IPS-20b (cell line): ENCODE measurements around the gene NEK1.

Experiments
- H3K27ac ChIP-seq: one replicate; pipeline ENCODE4 v1.5.1; 2013; ENCODE audit warnings: low read length
- H3K27me3 ChIP-seq: 2 replicates; pipeline ENCODE4 v1.6.1; 2013; ENCODE audit warnings: mild to moderate bottlenecking, low read length, inconsistent platforms; ENCODE audit not compliant: insufficient read depth
- H3K36me3 ChIP-seq: 2 replicates; pipeline ENCODE4 v1.6.1; 2013; ENCODE audit warnings: low read depth, mild to moderate bottlenecking, inconsistent platforms, low read length, moderate library complexity; ENCODE audit not compliant: insufficient read depth
- H3K4me1 ChIP-seq: 2 replicates; pipeline ENCODE4 v1.6.1; 2013; ENCODE audit warnings: mild to moderate bottlenecking, control low read depth, inconsistent platforms, low read length, moderate library complexity; ENCODE audit not compliant: insufficient read depth
- H3K4me3 ChIP-seq: 2 replicates; pipeline ENCODE4 v1.5.1; 2013; ENCODE audit warnings: mild to moderate bottlenecking, low read length, inconsistent platforms
- H3K9ac ChIP-seq: 2 replicates; pipeline ENCODE4 v1.6.1; 2013; ENCODE audit warnings: low read depth, mild to moderate bottlenecking, inconsistent platforms, low read length, moderate library complexity
- H3K9me3 ChIP-seq: 2 replicates; pipeline ENCODE4 v1.6.1; 2013; ENCODE audit warnings: mild to moderate bottlenecking, low read depth, low read length, inconsistent platforms; ENCODE audit not compliant: insufficient read depth

NEK1 gene

GRCh38 chr4:169377367-169377766 is 235.0 kb downstream of the NEK1 start:
- Histone ChIP-seq H3K9ac (no peak overlapping the region), H3K27me3 (no peaks in the 10 kb centered on the region), H3K27ac (no peak overlapping the region), H3K9me3 (peaks cover 22% of the 10 kb centered on the region; the same call in 1 of the 2 replicates), H3K36me3 (no peaks in the 10 kb centered on the region), H3K4me1 (no peaks in the 10 kb centered on the region), H3K4me3 (no peak overlapping the region)

- no peaks in the 10 kb centered on the region for H3K27me3 ChIP-seq
- no peak overlapping the region for H3K27ac ChIP-seq
- H3K36me3 ChIP-seq, result no peaks in the 10 kb centered on the region
- H3K9ac ChIP-seq, result no peak overlapping the region
- peaks cover 22% of the 10 kb centered on the region; the same call in 1 of the 2 replicates for H3K9me3 ChIP-seq
- no peaks in the 10 kb centered on the region for H3K4me1 ChIP-seq
- H3K4me3 ChIP-seq, result no peak overlapping the region
These were observed 236.0 kb downstream of the NEK1 start for GRCh38 chr4:169376421-169376820.

- H3K36me3 ChIP-seq, result no peaks in the 10 kb centered on the region
- H3K9ac ChIP-seq, result no peak overlapping the region
- peaks cover 16% of the 10 kb centered on the region; the same call in 1 of the 2 replicates for H3K9me3 ChIP-seq
- H3K4me1 ChIP-seq, result no peaks in the 10 kb centered on the region
- no peaks in the 10 kb centered on the region for H3K27me3 ChIP-seq
- no peak overlapping the region for H3K4me3 ChIP-seq
- H3K27ac ChIP-seq, result no peak overlapping the region
These were observed 239.6 kb downstream of the NEK1 start for GRCh38 chr4:169372791-169373190.

GRCh38 chr4:169369634-169370033 is 242.7 kb downstream of the NEK1 start:
- Histone ChIP-seq H3K4me1 (no peaks in the 10 kb centered on the region), H3K9ac (no peak overlapping the region), H3K27ac (no peak overlapping the region), H3K27me3 (no peaks in the 10 kb centered on the region), H3K9me3 (peaks cover 2% of the 10 kb centered on the region; the same call in 1 of the 2 replicates), H3K4me3 (no peak overlapping the region), H3K36me3 (no peaks in the 10 kb centered on the region)

- no peaks in the 10 kb centered on the region for H3K4me1 ChIP-seq
- H3K36me3 ChIP-seq, result no peaks in the 10 kb centered on the region
- H3K27me3 ChIP-seq, result no peaks in the 10 kb centered on the region
- no peak overlapping the region for H3K27ac ChIP-seq
- H3K9ac ChIP-seq, result no peak overlapping the region
- H3K9me3 ChIP-seq, result peaks cover 2% of the 10 kb centered on the region; the same call in 1 of the 2 replicates
- H3K4me3 ChIP-seq, result no peak overlapping the region
These were observed 244.6 kb downstream of the NEK1 start for GRCh38 chr4:169367826-169368225.

GRCh38 chr4:169366821-169367220 is 245.6 kb downstream of the NEK1 start:
- Histone ChIP-seq H3K36me3 (no peaks in the 10 kb centered on the region), H3K4me1 (no peaks in the 10 kb centered on the region), H3K27ac (no peak overlapping the region), H3K4me3 (no peak overlapping the region), H3K9me3 (peaks cover 2% of the 10 kb centered on the region; the same call in 1 of the 2 replicates), H3K9ac (no peak overlapping the region), H3K27me3 (no peaks in the 10 kb centered on the region)

- peaks cover 2% of the 10 kb centered on the region; the same call in 1 of the 2 replicates for H3K9me3 ChIP-seq
- no peak overlapping the region for H3K9ac ChIP-seq
- H3K4me3 ChIP-seq, result no peak overlapping the region
- H3K27ac ChIP-seq, result no peak overlapping the region
- no peaks in the 10 kb centered on the region for H3K36me3 ChIP-seq
- no peaks in the 10 kb centered on the region for H3K27me3 ChIP-seq
- no peaks in the 10 kb centered on the region for H3K4me1 ChIP-seq
These were observed 249.8 kb downstream of the NEK1 start for GRCh38 chr4:169362607-169363006.

GRCh38 chr4:169361756-169362155 is 250.6 kb downstream of the NEK1 start:
- H3K27me3 ChIP-seq, result no peaks in the 10 kb centered on the region
- no peak overlapping the region for H3K9ac ChIP-seq
- H3K4me3 ChIP-seq, result no peak overlapping the region
- H3K4me1 ChIP-seq, result no peaks in the 10 kb centered on the region
- peaks cover 2% of the 10 kb centered on the region; the same call in 1 of the 2 replicates for H3K9me3 ChIP-seq
- no peak overlapping the region for H3K27ac ChIP-seq
- no peaks in the 10 kb centered on the region for H3K36me3 ChIP-seq

- H3K27ac ChIP-seq, result no peak overlapping the region
- no peaks in the 10 kb centered on the region for H3K36me3 ChIP-seq
- H3K9me3 ChIP-seq, result no peaks in the 10 kb centered on the region
- no peak overlapping the region for H3K4me3 ChIP-seq
- H3K4me1 ChIP-seq, result no peaks in the 10 kb centered on the region
- no peaks in the 10 kb centered on the region for H3K27me3 ChIP-seq
- no peak overlapping the region for H3K9ac ChIP-seq
These were observed 252.4 kb downstream of the NEK1 start for GRCh38 chr4:169359961-169360360.

- H3K36me3 ChIP-seq, result no peaks in the 10 kb centered on the region
- H3K27ac ChIP-seq, result no peak overlapping the region
- H3K4me3 ChIP-seq, result no peak overlapping the region
- H3K4me1 ChIP-seq, result no peaks in the 10 kb centered on the region
- no peaks in the 10 kb centered on the region for H3K27me3 ChIP-seq
- no peak overlapping the region for H3K9ac ChIP-seq
- no peaks in the 10 kb centered on the region for H3K9me3 ChIP-seq
These were observed 260.0 kb downstream of the NEK1 start for GRCh38 chr4:169352360-169352759.

GRCh38 chr4:169351872-169352271 is 260.5 kb downstream of the NEK1 start:
- H3K4me1 ChIP-seq, result no peaks in the 10 kb centered on the region
- H3K36me3 ChIP-seq, result no peaks in the 10 kb centered on the region
- H3K27me3 ChIP-seq, result no peaks in the 10 kb centered on the region
- no peaks in the 10 kb centered on the region for H3K9me3 ChIP-seq
- no peak overlapping the region for H3K27ac ChIP-seq
- no peak overlapping the region for H3K9ac ChIP-seq
- no peak overlapping the region for H3K4me3 ChIP-seq

- Histone ChIP-seq H3K9me3 (no peaks in the 10 kb centered on the region), H3K4me3 (no peak overlapping the region), H3K27me3 (no peaks in the 10 kb centered on the region), H3K36me3 (no peaks in the 10 kb centered on the region), H3K4me1 (no peaks in the 10 kb centered on the region), H3K9ac (no peak overlapping the region), H3K27ac (no peak overlapping the region)
These were observed 263.8 kb downstream of the NEK1 start for GRCh38 chr4:169348541-169348940.
